Measurements from ENCODE around the gene EPS8L3.
"Not testable (repeated sequence)": the region's sequence is repeated elsewhere in the genome, so short reads cannot be mapped to it uniquely, and the experiment has no call there.

DNA sequence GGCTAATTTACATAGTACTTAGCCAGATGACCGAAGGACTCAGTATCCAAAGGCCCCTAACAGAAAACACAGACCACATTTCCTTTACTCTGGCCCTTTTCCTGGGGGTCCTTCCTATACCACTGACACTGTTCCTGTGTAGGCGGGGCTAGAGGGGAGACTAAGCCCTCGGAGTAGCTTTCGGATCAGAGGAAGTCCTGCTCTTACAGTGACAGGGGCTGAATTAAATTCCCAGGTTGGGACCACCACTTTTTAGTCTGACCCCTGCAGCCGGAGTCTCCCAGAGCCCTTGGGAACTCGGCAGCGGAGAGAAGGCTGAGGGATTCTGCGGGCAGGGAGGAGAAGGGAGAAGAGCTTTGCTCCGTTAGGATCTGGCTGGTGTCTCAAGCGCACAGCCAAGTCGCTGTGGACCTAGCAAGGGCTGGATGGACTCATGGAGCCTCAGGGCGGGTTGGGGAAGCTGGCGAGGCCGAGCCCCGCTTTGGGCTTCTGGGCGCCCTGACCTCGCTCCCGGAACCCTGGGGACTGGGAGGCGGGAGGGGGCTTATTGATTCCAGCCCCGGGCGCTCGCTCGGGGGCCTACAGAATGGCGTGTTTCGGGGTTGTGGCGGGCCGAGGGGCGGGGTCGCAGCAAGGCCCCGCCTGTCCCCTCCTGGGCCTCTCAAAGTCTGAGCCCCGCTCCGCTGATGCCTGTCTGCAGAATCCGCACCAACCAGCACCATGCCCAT lies 52.0 kb downstream of the EPS8L3 start, which contains the start of gene GSTM5:
- TF ChIP-seq EP300 (IDR thresholded peaks at IDR 0.05) = not testable (repeated sequence)
- TF ChIP-seq, protein P1, sequence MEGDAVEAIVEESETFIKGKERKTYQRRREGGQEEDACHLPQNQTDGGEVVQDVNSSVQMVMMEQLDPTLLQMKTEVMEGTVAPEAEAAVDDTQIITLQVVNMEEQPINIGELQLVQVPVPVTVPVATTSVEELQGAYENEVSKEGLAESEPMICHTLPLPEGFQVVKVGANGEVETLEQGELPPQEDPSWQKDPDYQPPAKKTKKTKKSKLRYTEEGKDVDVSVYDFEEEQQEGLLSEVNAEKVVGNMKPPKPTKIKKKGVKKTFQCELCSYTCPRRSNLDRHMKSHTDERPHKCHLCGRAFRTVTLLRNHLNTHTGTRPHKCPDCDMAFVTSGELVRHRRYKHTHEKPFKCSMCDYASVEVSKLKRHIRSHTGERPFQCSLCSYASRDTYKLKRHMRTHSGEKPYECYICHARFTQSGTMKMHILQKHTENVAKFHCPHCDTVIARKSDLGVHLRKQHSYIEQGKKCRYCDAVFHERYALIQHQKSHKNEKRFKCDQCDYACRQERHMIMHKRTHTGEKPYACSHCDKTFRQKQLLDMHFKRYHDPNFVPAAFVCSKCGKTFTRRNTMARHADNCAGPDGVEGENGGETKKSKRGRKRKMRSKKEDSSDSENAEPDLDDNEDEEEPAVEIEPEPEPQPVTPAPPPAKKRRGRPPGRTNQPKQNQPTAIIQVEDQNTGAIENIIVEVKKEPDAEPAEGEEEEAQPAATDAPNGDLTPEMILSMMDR (IDR thresholded peaks at IDR 0.05) = not testable (repeated sequence)

Measured in suprapubic skin (tissue), 3 donors.